NT2/D1 (cell line): Measurements from ENCODE around the gene HSH2D.

Experiments used
- SUZ12 ChIP-seq: IDR thresholded peaks from 2 replicates; pipeline ENCODE4 v1.6.1; 2011; ENCODE audit not compliant: insufficient read length, insufficient read depth; ENCODE audit errors: extremely low read depth
- YY1 ChIP-seq: IDR thresholded peaks from 2 replicates; pipeline ENCODE4 v1.6.1; 2011; ENCODE audit not compliant: insufficient read length, insufficient read depth

DNA sequence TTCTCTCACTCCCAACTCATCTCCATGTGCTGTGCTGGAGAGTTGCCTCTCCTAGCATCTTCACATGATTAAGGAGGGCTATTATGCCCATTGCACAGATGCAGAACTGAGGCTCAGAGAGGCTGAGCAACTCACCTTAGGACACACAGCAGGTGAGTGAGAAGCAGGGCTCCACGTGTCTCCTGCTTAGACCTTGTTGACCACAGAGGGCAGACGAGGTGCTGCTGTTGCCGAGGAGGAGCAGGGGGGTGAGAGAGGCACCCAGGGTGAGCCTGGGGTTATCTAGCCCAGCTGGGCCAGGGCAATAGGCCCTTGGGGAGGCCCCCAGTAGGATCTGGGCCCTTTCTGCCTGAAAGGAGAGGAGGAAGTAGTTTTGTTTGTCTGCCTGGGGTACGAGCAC is 2.4 kb upstream of the HSH2D start:
- TF ChIP-seq YY1 (no peak), SUZ12 (no peak)
